Muscle layer of colon (tissue), 2 donors: Measurements from ENCODE around the gene PPP6R2.

Experiments used
- H3K27ac ChIP-seq: one replicate; pipeline ENCODE4 v1.7.0; 2013; ENCODE audit warnings: low read depth, mild to moderate bottlenecking, low read length, moderate library complexity
- H3K27me3 ChIP-seq, 2 donors: one replicate each; pipeline ENCODE4 v1.7.0; 2013; ENCODE audit warnings: low read length in 2 of 2, mild to moderate bottlenecking in 2 of 2; ENCODE audit not compliant: insufficient read depth in 2 of 2, control insufficient read depth in 1 of 2
- H3K36me3 ChIP-seq: one replicate; pipeline ENCODE4 v1.7.0; 2013; ENCODE audit warnings: mild to moderate bottlenecking, low read length; ENCODE audit not compliant: insufficient read depth
- H3K4me1 ChIP-seq: one replicate; pipeline ENCODE4 v1.7.0; 2013; ENCODE audit warnings: mild to moderate bottlenecking, low read length; ENCODE audit not compliant: insufficient read depth
- H3K4me3 ChIP-seq, 2 donors: one replicate each; pipeline ENCODE4 v1.7.0; 2013; ENCODE audit warnings: low read length in 2 of 2, low read depth in 1 of 2, mild to moderate bottlenecking in 1 of 2, moderate library complexity in 1 of 2
- H3K9ac ChIP-seq: one replicate; pipeline ENCODE4 v1.7.0; 2013; ENCODE audit warnings: low read length
- H3K9me3 ChIP-seq: one replicate; pipeline ENCODE4 v1.7.0; 2013; ENCODE audit warnings: mild to moderate bottlenecking, low read length
- donor health status: abdominal sarcoma.
- donor health status: Adenocarcinoma of cecum.

PPP6R2 gene

DNA sequence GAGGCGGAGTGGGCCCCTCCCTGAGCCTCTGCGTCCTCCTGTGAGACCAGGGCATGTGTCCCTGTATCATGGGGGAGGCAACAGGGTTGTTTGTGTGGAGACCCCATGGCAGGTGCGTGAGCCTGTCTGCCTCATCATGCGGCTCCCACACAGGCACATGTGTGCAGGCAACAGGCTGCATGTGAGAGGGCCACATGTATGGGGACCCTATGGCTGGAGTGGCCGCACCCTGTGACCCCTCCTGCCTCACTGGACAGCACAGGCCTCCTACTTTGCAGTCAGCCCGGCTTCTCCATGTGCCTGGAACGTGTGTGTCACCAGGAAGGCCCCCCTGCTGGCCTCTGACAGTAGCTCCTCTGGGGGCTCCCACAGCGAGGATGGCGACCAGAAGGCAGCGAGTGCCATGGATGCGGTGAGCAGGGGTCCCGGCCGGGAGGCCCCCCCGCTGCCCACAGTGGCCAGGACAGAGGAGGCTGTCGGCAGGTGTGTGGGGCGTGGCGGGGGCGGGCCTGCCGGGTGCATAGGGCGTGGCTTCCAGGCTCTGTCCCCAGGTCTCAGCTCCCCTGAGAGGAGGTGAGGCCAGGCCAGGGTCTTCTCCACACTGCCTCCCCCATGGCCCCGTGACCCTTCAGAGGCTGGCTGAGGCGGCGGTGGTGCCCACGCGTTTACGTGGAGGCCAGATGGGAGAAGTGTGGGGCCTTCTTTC, 97.6 kb downstream of the PPP6R2 start:
- Histone ChIP-seq H3K4me3 (no peak overlapping the region), H3K9me3 (no peaks in the 10 kb centered on the region), H3K36me3 (peaks cover 49% of the 10 kb centered on the region), H3K9ac (no peak overlapping the region), H3K27me3 (no peaks in the 10 kb centered on the region), H3K27ac (no peak overlapping the region), H3K4me1 (peaks cover 6% of the 10 kb centered on the region)

DNA sequence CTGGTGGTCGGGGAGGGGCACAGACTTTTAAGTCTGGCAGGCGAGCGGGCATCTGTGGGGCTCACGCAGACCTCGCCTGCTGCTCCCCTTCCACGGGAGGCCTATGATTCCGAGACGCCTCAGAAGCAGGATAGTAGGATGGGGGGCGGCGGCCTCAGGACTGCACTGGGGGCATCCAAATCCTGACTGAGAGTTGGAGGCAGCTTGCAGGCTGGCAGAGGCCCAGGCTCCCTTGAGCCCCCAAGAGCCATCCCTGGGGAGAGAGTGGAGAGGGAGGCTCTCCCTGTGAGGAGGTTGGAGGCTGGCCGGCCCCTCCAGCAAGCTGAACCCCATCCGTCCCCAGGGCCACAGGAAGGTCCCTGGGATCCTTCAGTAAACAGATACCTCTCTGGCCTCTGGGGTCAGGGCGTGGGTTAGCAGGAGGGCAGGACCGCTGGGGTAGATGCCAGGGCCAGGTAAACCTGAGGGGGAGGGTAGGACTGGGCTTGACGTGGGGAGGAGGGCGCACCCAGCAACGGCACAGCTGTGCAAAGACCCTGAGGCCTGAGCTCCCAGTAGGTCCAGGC, 98.4 kb downstream of the PPP6R2 start:
- Histone ChIP-seq H3K4me1 (peaks cover 6% of the 10 kb centered on the region), H3K27ac (no peak overlapping the region), H3K27me3 (no peaks in the 10 kb centered on the region), H3K9ac (no peak overlapping the region), H3K9me3 (no peaks in the 10 kb centered on the region), H3K36me3 (peaks cover 43% of the 10 kb centered on the region), H3K4me3 (no peak overlapping the region)

DNA sequence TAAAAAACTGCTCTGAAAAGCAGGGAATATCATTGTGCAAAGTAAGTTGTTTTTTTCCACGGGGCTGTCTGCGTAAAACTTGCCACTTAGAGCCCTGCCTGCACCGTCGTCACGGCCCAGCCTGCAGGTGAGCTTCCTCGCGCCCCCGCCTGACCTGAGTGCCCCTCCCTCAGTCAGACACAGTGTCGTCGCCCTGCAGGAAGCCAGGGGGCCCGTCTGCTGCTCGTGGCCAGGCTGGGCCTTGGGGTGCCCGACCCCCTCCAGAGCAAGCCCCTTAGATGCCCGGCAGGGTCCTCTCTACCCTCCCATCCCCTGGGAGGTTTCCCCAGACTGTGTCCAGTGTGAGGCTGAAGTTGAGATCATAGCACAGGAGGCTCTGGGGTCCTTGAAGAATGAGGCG, 100.1 kb downstream of the PPP6R2 start:
- Histone ChIP-seq H3K9ac (no peak overlapping the region), H3K4me3 (no peak overlapping the region), H3K9me3 (no peaks in the 10 kb centered on the region), H3K27ac (no peak overlapping the region), H3K27me3 (no peaks in the 10 kb centered on the region), H3K36me3 (peaks cover 46% of the 10 kb centered on the region), H3K4me1 (peaks cover 6% of the 10 kb centered on the region)

DNA sequence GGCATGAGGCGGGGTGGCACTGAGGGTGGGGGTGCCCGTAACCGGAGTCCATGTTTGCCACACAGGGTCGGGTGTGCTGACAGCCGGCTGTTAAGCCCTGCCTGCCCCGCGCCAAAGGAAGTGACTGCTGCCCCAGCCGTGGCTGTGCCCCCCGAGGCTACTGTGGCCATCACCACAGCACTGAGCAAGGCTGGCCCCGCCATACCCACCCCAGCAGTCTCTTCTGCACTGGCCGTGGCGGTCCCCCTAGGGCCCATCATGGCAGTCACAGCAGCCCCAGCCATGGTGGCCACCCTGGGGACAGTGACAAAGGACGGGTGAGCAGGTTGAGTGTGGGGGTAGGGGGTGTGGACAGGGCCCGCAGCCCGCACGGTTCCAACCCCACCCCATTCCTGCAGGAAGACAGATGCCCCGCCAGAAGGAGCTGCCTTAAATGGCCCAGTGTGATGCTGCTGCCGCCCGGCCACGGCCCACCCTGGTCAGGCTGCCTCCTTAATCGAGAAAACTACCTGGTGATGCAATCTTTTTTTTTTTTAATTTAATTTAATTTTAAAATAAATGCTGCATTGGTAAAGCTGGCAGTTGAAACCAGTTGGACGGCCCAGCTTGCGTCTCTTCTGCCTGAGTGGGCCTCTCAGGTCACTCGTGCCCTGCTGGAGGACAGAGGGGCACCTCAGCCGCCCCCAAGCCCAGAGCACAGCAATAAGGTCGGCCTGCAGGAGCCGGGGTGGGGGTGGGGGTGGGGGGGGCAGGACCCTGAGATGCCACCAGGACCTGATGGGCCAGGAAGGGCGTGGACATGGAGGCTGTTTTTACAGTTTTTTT, 100.9 kb downstream of the PPP6R2 start:
- Histone ChIP-seq H3K9me3 (no peaks in the 10 kb centered on the region), H3K36me3 (peaks cover 43% of the 10 kb centered on the region), H3K4me1 (peaks cover 6% of the 10 kb centered on the region), H3K27me3 (no peaks in the 10 kb centered on the region), H3K27ac (no peak overlapping the region), H3K4me3 (no peak overlapping the region), H3K9ac (no peak overlapping the region)

- Histone ChIP-seq H3K27ac (no peak overlapping the region), H3K4me3 (no peak overlapping the region), H3K27me3 (no peaks in the 10 kb centered on the region), H3K4me1 (peaks cover 6% of the 10 kb centered on the region), H3K36me3 (peaks cover 38% of the 10 kb centered on the region), H3K9me3 (no peaks in the 10 kb centered on the region), H3K9ac (no peak overlapping the region)
These were observed 101.5 kb downstream of the PPP6R2 start for GRCh38 chr22:50444663-50445062.

DNA sequence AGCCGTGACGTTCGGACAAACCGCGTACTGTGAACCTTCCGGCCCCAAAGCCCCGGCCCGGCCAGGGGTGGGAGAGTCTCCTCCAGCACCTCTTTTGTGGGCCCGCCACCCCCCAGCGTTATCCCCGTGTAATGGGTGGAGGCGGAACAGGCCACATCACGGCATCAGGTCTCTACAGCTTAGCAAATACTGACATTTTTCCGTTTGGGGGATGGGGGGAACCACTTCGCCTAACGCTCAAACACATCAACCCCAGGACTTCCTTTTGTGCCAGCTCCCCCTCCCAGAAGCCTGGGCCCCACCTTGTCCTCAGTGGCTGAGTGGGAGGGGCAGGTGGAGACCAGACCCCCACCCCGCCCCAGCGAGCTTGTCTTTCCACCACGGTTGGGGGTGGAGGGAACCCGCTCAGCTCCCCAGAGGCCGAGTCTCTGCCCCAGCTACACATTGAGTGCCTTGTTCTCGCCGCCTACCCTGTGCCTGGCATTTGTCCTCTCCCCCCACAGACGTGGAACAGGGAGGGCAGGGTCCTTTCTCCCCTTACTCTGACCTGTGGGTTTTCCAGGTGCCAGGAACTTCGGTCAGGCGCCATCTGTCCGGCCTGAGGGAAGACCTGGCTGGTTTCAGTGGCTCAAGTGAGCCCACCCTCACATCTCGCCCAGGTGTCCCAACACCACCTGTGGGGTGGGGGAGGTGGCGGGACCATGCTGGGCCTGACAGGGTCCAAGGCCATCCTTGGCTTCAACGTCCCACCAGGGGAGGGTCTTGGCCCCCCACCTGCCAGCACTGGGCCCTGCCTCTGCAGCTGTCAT, 102.1 kb downstream of the PPP6R2 start:
- Histone ChIP-seq H3K27me3 (no peaks in the 10 kb centered on the region), H3K4me1 (peaks cover 6% of the 10 kb centered on the region), H3K4me3 (no peak overlapping the region), H3K36me3 (peaks cover 36% of the 10 kb centered on the region), H3K27ac (no peak overlapping the region), H3K9ac (no peak overlapping the region), H3K9me3 (no peaks in the 10 kb centered on the region)

DNA sequence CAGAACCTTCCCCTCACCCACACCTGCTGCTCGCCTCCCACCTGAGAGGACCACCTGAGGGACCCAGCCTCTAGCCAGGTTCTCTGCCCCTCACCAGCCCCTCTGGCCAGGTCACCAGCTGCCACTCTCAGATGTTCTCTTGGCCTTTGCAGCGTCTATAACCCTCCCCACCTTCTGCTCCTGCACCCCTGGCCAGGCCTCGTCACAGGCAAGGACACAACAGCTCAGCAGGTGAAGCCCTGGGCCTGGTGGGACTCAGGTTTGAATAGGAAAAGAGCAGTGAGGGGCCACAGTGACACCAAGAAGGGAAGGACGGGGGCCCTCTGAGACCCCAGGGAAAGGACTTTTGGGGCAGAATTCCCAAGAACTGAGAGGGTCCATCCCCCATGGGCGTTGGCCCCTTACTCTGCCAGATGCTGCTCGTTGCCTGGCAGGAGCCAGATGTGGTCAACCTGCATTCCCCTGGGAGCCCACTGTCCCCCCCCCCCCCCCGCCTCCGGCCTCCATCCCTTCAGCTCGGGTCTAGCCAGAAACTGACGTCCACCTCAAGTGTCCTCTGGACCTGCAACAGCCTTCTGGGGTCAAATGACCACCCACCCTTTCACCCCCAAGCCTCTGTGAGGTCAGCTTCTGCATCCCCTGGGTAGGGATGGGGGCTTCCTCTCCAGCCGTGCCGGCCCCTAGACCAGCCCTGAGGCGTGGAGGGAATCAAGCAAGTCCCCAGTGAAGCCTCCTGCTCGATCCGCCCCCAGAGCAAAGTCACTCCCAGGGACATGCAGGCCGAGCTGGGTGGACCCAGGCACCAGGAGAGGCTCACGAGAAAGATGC, 103.0 kb downstream of the PPP6R2 start:
- H3K9ac ChIP-seq, result no peak overlapping the region
- peaks cover 28% of the 10 kb centered on the region for H3K36me3 ChIP-seq
- no peaks in the 10 kb centered on the region for H3K9me3 ChIP-seq
- no peaks in the 10 kb centered on the region for H3K27me3 ChIP-seq
- no peak overlapping the region for H3K4me3 ChIP-seq
- no peak overlapping the region for H3K27ac ChIP-seq
- peaks cover 6% of the 10 kb centered on the region for H3K4me1 ChIP-seq

DNA sequence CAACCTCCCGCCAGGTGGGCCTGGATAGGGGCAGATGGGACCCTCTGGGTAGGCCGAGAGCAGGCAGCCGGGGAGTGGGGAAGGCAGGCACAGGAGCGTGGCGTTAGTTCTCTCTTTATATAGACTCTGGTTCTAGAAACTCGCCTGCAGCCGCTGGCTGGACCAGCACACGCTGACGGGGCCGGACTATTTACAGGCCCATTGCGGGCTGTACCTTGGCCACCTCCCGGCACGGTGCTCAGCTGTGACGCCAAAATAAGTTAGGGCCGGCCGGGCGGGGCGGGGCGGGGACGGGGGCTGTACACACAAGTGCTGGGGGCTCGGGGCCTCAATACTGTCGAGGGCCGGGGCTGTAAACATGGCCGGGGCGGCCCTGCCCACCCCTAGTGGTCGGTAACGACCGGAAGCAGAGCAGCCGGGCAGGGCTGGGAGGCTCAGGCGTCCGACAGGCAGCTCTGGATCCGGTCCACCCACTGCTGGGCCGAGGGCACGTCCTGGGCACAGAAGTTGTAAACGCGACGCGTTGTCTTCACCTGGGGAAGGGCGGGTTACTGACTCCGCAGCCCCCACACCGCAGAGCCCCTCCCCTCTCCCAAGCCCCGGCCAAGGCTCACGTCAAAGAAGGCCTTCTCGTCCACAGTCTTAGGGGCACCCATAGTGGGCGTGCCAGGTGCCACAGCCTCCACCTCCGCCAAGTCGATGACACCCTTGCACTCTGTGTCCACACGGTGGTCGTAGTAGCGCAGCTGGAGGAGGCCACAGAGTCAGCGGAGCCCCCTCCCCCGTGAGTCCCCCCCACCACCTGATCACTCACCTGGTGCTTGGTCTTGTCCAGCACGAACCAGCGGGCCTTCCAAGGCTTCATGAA, 103.8 kb downstream of the PPP6R2 start:
- H3K36me3 ChIP-seq, result peaks cover 20% of the 10 kb centered on the region
- H3K27ac ChIP-seq, result no peak overlapping the region
- H3K27me3 ChIP-seq, result no peaks in the 10 kb centered on the region
- H3K4me3 ChIP-seq, result no peak overlapping the region
- no peak overlapping the region for H3K9ac ChIP-seq
- H3K9me3 ChIP-seq, result no peaks in the 10 kb centered on the region
- peaks cover 6% of the 10 kb centered on the region for H3K4me1 ChIP-seq

- peaks cover 20% of the 10 kb centered on the region for H3K36me3 ChIP-seq
- H3K9me3 ChIP-seq, result no peaks in the 10 kb centered on the region
- H3K27me3 ChIP-seq, result no peaks in the 10 kb centered on the region
- H3K27ac ChIP-seq, result no peak overlapping the region
- H3K9ac ChIP-seq, result no peak overlapping the region
- peaks cover 6% of the 10 kb centered on the region for H3K4me1 ChIP-seq
- H3K4me3 ChIP-seq, result no peak overlapping the region
These were observed 104.7 kb downstream of the PPP6R2 start for GRCh38 chr22:50447576-50448551.
